CD14-positive monocyte (primary cell): Measurements from ENCODE around the gene ANTXR2. TPM values are rescaled to one million over a fixed set of nuclear protein-coding genes. Genes with fewer than 3 reads are reported as not detected.

Source experiments
- DNase-seq, 3 donors: peaks; one replicate each; pipeline ENCODE4 v3.0.0-alpha.2; 2011 to 2022
- H2AFZ ChIP-seq: 2 replicates; pipeline ENCODE4 v1.6.0; 2012; ENCODE audit warnings: mild to moderate bottlenecking, low read depth, low read length, inconsistent platforms; ENCODE audit not compliant: insufficient read depth, poor library complexity, severe bottlenecking
- H3K27ac ChIP-seq, 2 donors: 1 replicate in 1 of 2; 2 replicates in 1 of 2; pipeline ENCODE4 v1.5.1; 2012 to 2013; ENCODE audit warnings: low read length in 2 of 2, control low read depth in 1 of 2, inconsistent platforms in 1 of 2, low read depth in 1 of 2, mild to moderate bottlenecking in 1 of 2
- H3K27me3 ChIP-seq, 2 donors: one replicate each; pipeline versions ENCODE4 v1.6.0 to v1.6.1; 2011 to 2013; ENCODE audit warnings: low read length in 2 of 2; ENCODE audit not compliant: control insufficient read depth in 2 of 2, insufficient read depth in 2 of 2
- H3K36me3 ChIP-seq, 2 donors: replicated peaks in 1 of 2; 1 replicate in 1 of 2; 2 replicates in 1 of 2; pipeline versions ENCODE4 v1.5.1 to v1.6.1; 2012 to 2013; ENCODE audit warnings: low read length in 2 of 2, control low read depth in 1 of 2, inconsistent platforms in 1 of 2, mild to moderate bottlenecking in 1 of 2; ENCODE audit not compliant: insufficient read depth in 2 of 2, control insufficient read depth in 1 of 2
- H3K4me1 ChIP-seq, 2 donors: 1 replicate in 1 of 2; 2 replicates in 1 of 2; pipeline versions ENCODE4 v1.5.1 to v1.6.1; 2012 to 2013; ENCODE audit warnings: low read length in 2 of 2, control low read depth in 1 of 2, inconsistent platforms in 1 of 2, mild to moderate bottlenecking in 1 of 2, moderate library complexity in 1 of 2; ENCODE audit not compliant: insufficient read depth in 2 of 2, control insufficient read depth in 1 of 2
- H3K4me2 ChIP-seq: replicated peaks from 2 replicates; pipeline ENCODE3; 2012; ENCODE audit warnings: low read length, moderate library complexity, mild to moderate bottlenecking; ENCODE audit not compliant: poor library complexity, severe bottlenecking; ENCODE audit errors: extremely low read depth
- H3K4me3 ChIP-seq, 3 experiments: fragments of 200-600 bp in 1 of 3; sonication (generic) in 1 of 3; replicated peaks in 1 of 3; 1 replicate in 2 of 3; 2 replicates in 1 of 3; pipeline ENCODE4 v1.5.1; 2011 to 2013; ENCODE audit warnings: low read length in 3 of 3, mild to moderate bottlenecking in 3 of 3, control low read depth in 2 of 3, low read depth in 2 of 3, inconsistent platforms in 1 of 3, moderate library complexity in 1 of 3
- H3K79me2 ChIP-seq: 2 replicates; pipeline ENCODE4 v1.6.0; 2012; ENCODE audit warnings: mild to moderate bottlenecking, control low read depth, inconsistent platforms, low read length, moderate library complexity; ENCODE audit not compliant: insufficient read depth
- H3K9ac ChIP-seq: 2 replicates; pipeline ENCODE4 v1.6.0; 2017; ENCODE audit warnings: low read length, mild to moderate bottlenecking; ENCODE audit not compliant: insufficient read depth, poor library complexity, severe bottlenecking
- H3K9me3 ChIP-seq, 2 donors: replicated peaks in 1 of 2; 1 replicate in 1 of 2; 2 replicates in 1 of 2; pipeline versions ENCODE4 v1.5.1 to v1.6.1; 2012 to 2013; ENCODE audit warnings: low read length in 2 of 2, control low read depth in 1 of 2; ENCODE audit not compliant: control insufficient read depth in 1 of 2, insufficient read depth in 1 of 2
- H4K20me1 ChIP-seq: 2 replicates; pipeline ENCODE4 v1.6.0; 2012; ENCODE audit warnings: mild to moderate bottlenecking, low read length, control low read depth, moderate library complexity; ENCODE audit not compliant: insufficient read depth
- H3K27ac Mint-ChIP-seq, 7 donors: one replicate each; pipeline ENCODE4 v1.8.0; 2020; ENCODE audit warnings: mild to moderate bottlenecking in 7 of 7, mixed read lengths in 7 of 7, moderate library complexity in 6 of 7, inconsistent platforms in 2 of 7
- H3K27me3 Mint-ChIP-seq, 3 donors: one replicate each; pipeline ENCODE4 v1.8.0; 2021 to 2022; ENCODE audit warnings: low read depth in 3 of 3, mild to moderate bottlenecking in 3 of 3, mixed read lengths in 3 of 3, moderate library complexity in 3 of 3, inconsistent platforms in 1 of 3
- H3K36me3 Mint-ChIP-seq, 2 donors: one replicate each; pipeline ENCODE4 v1.8.0; 2020; ENCODE audit warnings: mixed read lengths in 2 of 2, inconsistent platforms in 1 of 2, mild to moderate bottlenecking in 1 of 2
- H3K4me1 Mint-ChIP-seq: one replicate; pipeline ENCODE4 v1.8.0; 2020; ENCODE audit warnings: mild to moderate bottlenecking, mixed read lengths
- H3K4me3 Mint-ChIP-seq, 2 donors: one replicate each; pipeline ENCODE4 v1.8.0; 2020; ENCODE audit warnings: mild to moderate bottlenecking in 2 of 2, mixed read lengths in 2 of 2, moderate library complexity in 1 of 2
- H3K9me3 Mint-ChIP-seq, 7 donors: one replicate each; pipeline ENCODE4 v1.8.0; 2020 to 2022; ENCODE audit warnings: mixed read lengths in 7 of 7, mild to moderate bottlenecking in 6 of 7, moderate library complexity in 6 of 7, inconsistent platforms in 2 of 7
- CTCF ChIP-seq: fragments of 200-600 bp; IDR thresholded peaks from one replicate; pipeline ENCODE4 v1.8.0; 2022; ENCODE audit warnings: antibody characterized with exemption, mild to moderate bottlenecking
- WGBS: methylation state at CpG from one replicate; pipeline ENCODE4 v1.1.5; 2013; ENCODE audit warnings: missing lambda C conversion rate; ENCODE audit not compliant: insufficient coverage; 5-methylcytosine and 5-hydroxymethylcytosine counted together
- intact Hi-C, 2 donors: fragments of 100-400 bp; cut with micrococcal nuclease; formaldehyde crosslinking; loops; one replicate each; pipeline versions ENCODE4 v1.15.0 to v1.15.1; 2023
- polyA plus RNA-seq, 3 donors: library from polyadenylated mRNA; depleted of rRNA in 1 of 3; unstranded in 2 of 3; stranded (reverse) in 1 of 3; fragments of 300-500 nt in 2 of 3; fragments of >200 nt in 1 of 3; fragmentation: Illumina TruSeq in 2 of 3; gene quantifications; 1 replicate in 2 of 3; 2 replicates in 1 of 3; pipeline ENCODE4 v1.2.3, GENCODE V29; 2012 to 2021

ANTXR2 gene
- polyA plus RNA-seq, 3 donors, result 15.4 to 69.6 (median 59.2) TPM

- no peak overlapping the region for H3K9ac ChIP-seq
- peaks cover 57 to 76% of the 10 kb centered on the region in 2 donors for H3K36me3 Mint-ChIP-seq
- peaks cover 16% of the 10 kb centered on the region for H4K20me1 ChIP-seq
- H3K27ac Mint-ChIP-seq, result peak overlapping the region in 4 of 7 donors; percentile 19 to 69 (median 52)
- peaks cover 58% of the 10 kb centered on the region for H3K79me2 ChIP-seq
- H3K9me3 ChIP-seq, result no peaks in the 10 kb centered on the region
- H3K9me3 Mint-ChIP-seq, result no peaks in the 10 kb centered on the region
- 97% methylated on average over 3 of the region's 4 CpGs for WGBS
- no peak overlapping the region for H3K4me3 ChIP-seq
- peaks cover 14 to 16% of the 10 kb centered on the region in 2 donors for H3K4me1 ChIP-seq
- peak overlapping the region in 1 of 2 donors; percentile 96 for H3K27ac ChIP-seq
- peaks cover 44 to 66% of the 10 kb centered on the region in 2 donors for H3K36me3 ChIP-seq
- H3K27me3 ChIP-seq, result no peaks in the 10 kb centered on the region
- no peak overlapping the region for H3K4me2 ChIP-seq
- H2AFZ ChIP-seq, result no peak overlapping the region
- no peak for DNase-seq
- no peak overlapping the region for H3K4me3 Mint-ChIP-seq
- intact Hi-C loops, result no loop called here
- H3K27me3 Mint-ChIP-seq, result no peaks in the 10 kb centered on the region
- TF ChIP-seq CTCF, result no peak
- peaks cover 30% of the 10 kb centered on the region for H3K4me1 Mint-ChIP-seq
Measured at GRCh38 chr4:80060804-80061203, 12.2 kb downstream of the ANTXR2 start.

GRCh38 chr4:80058740-80059139, 14.3 kb downstream of the ANTXR2 start:
- Mint-ChIP-seq H3K9me3 (no peaks in the 10 kb centered on the region), H3K4me3 (peak overlapping the region; percentile 76 to 85), H3K27me3 (no peaks in the 10 kb centered on the region), H3K27ac (peak overlapping the region; percentile 97 to 99 (median 98)), H3K4me1 (peaks cover 24% of the 10 kb centered on the region), H3K36me3 (peaks cover 56 to 73% of the 10 kb centered on the region in 2 donors)
- intact Hi-C loops, result loop anchor here in 1 of 2 donors (2.0 kb wide), 1 partner anchor 14 kb away; the partner anchor contains the start of gene ANTXR2
- Histone ChIP-seq H3K9me3 (no peaks in the 10 kb centered on the region), H3K4me2 (peak overlapping the region; percentile 39), H3K79me2 (peaks cover 37% of the 10 kb centered on the region), H3K4me1 (peaks cover 14 to 16% of the 10 kb centered on the region in 2 donors), H3K4me3 (peak overlapping the region in 2 of 3 experiments; percentile 35 to 38), H3K9ac (peak overlapping the region; percentile 69), H2AFZ (no peak overlapping the region), H3K27me3 (no peaks in the 10 kb centered on the region), H3K36me3 (peaks cover 45 to 66% of the 10 kb centered on the region in 2 donors), H4K20me1 (no peaks in the 10 kb centered on the region), H3K27ac (peak overlapping the region; percentile 34 to 96)
- peak; percentile 94 to 98 (median 98) for DNase-seq
- TF ChIP-seq CTCF, result no peak
- WGBS, result no CpG with 5 or more reads among the region's 2 CpGs
